DOHH2 (cell line): ENCODE measurements around the gene PARP16.

Experiments
- CTCF ChIP-seq: fragments of 200-600 bp; sonication (generic); IDR thresholded peaks from one replicate; pipeline ENCODE4 v1.5.1; 2014; ENCODE audit warnings: antibody characterized with exemption, mild to moderate bottlenecking, low read depth, low read length; ENCODE audit not compliant: poor library complexity, severe bottlenecking
- EZH2phosphoT487 ChIP-seq: fragments of 200-600 bp; sonication (generic); IDR thresholded peaks from 2 replicates; pipeline ENCODE4 v1.6.1; 2017; ENCODE audit warnings: borderline replicate concordance, mild to moderate bottlenecking, antibody characterized with exemption, low read length, moderate library complexity, mixed read lengths

GRCh38 chr15:65329288-65329983 lies 42.8 kb upstream of the PARP16 start:
- TF ChIP-seq CTCF: no peak
- no peak for TF ChIP-seq EZH2phosphoT487
